DMS114 treated with DMSO at 0.1 percent for 48 hours (cell line): ENCODE results near the gene VSNL1.

Experiments
- DNase-seq: peaks from one replicate; lab custom pipeline; 2025; ENCODE audit not compliant: unreplicated experiment; lab: John Stamatoyannopoulos, UW

The VSNL1 gene

GRCh38 chr2:17580319-17580715 lies 39.8 kb downstream of the VSNL1 start:
- DNase-seq: no peak

DNA sequence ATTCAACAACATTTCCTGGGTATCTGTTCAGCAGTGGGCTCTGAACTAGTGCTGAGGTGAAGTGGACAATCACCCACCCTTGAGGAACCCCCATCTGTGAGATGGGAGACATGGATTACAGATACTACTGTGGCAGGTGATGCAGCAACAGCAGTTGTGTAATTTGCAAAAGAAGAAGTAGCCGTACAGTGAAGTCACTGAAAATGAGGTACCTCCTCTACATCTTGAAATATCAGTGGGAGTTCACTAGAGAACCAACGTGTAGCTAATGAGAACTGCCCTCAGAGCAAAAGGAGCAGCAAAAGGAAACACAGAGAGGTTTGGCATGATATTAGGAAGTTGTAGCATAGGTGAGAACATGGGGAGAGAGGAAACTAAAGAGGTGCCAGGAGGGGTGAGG lies 41.3 kb downstream of the VSNL1 start:
- DNase-seq: no peak

- no peak for DNase-seq
Observed at GRCh38 chr2:17583166-17583565, 42.7 kb downstream of the VSNL1 start.

DNA sequence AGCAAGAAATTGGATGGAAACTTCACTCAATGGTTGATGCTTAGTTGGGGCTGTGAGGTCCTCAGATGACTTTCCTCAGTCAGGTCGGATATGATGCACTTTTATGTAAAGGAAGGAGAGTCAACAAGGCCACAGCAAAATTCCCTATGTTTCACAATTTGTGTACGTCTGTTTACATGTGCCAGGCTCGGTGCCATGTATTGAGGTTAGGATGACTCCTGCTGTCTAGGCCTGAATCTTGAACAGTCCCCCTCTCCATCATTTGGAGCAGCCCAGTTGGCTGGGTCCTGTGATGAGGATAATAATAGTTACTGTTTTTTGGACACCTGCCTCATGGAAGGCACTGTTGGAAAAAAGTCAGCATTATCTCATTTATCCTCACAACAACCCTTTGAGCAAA lies 43.1 kb downstream of the VSNL1 start:
- DNase-seq: no peak

GRCh38 chr2:17584689-17585088 lies 44.2 kb downstream of the VSNL1 start:
- DNase-seq: no peak

GRCh38 chr2:17587469-17587868 lies 47.0 kb downstream of the VSNL1 start:
- DNase-seq: no peak

GRCh38 chr2:17588031-17588430 lies 47.5 kb downstream of the VSNL1 start:
- DNase-seq: no peak

GRCh38 chr2:17589406-17590035 lies 49.0 kb downstream of the VSNL1 start:
- no peak for DNase-seq

GRCh38 chr2:17590342-17590911 lies 49.9 kb downstream of the VSNL1 start:
- no peak for DNase-seq

DNA sequence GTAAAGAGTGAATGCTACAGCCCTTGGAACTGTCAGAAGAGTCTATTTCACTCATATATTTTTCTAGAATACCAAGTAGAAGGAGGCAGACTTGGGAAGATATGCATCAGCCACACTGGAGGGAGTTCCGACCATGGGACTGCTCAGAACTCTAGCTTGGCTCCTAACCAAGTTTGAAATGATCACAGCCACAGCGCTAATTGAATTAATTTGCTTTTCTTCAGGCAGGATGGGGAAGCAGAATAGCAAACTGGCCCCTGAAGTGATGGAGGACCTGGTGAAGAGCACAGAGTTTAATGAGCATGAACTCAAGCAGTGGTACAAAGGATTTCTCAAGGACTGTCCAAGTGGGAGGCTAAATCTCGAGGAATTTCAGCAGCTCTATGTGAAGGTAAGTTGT lies 51.4 kb downstream of the VSNL1 start:
- DNase-seq: no peak

DNA sequence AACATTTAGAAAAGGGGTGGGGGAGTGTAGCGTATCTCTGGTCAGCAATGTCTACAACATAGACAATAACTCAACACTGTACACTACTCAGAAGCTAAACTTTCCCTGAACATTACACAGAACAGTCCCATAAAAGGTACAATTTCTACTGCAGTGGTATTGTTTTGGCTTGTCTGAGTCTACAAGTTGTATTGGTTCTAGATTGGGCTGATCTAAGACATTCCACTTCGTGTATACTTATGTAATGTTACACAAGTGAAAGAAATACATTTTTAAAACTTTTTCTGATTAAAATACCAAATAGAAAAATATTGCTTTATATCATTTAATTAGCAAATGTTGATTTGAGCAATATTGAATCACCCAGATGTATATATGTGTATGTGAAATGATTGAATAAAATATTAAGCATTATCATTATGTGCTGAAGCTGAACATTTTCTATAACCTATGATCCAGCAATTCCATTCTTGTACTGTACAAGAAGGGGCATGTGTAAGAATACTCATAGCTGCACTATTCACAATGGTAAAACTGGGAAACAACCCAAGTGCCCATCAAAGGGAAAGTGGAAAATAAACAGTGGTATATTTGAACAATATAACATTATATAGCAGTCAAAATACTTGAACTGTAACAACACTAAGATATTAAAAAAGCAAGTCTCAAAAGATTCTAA lies 52.4 kb downstream of the VSNL1 start:
- no peak for DNase-seq

- DNase-seq: no peak
Observed at GRCh38 chr2:17593445-17593840, 52.9 kb downstream of the VSNL1 start.

DNA sequence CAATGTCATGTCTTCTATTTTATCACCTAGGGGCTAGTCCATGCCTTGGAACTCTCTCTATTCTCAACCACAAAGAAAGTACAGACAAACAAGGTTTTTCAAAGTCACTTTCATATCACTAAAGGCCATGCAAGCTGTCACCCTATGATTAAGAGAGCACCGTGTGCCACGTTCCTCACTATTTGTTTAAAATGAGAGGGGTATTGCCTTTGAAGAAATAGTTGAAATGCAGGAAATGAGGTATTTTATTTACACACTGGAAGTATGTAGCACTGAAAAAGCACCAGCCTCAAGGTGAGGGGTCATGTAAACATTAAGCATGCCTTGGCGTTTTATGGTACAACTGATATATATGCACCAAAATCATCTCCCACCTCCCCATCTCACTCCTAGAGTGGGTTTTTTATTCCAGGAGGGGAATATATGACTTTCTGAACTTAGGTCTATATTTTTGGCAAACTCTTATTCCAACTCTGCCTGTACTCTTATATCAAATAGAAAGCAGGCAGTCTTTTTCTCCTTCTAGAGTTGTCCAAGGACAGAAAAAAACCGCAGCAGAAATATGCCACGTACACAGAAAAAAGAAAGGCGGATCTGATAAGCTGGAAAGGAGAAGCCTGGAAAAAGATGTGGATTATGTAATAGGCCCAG lies 53.5 kb downstream of the VSNL1 start:
- DNase-seq: no peak

DNA sequence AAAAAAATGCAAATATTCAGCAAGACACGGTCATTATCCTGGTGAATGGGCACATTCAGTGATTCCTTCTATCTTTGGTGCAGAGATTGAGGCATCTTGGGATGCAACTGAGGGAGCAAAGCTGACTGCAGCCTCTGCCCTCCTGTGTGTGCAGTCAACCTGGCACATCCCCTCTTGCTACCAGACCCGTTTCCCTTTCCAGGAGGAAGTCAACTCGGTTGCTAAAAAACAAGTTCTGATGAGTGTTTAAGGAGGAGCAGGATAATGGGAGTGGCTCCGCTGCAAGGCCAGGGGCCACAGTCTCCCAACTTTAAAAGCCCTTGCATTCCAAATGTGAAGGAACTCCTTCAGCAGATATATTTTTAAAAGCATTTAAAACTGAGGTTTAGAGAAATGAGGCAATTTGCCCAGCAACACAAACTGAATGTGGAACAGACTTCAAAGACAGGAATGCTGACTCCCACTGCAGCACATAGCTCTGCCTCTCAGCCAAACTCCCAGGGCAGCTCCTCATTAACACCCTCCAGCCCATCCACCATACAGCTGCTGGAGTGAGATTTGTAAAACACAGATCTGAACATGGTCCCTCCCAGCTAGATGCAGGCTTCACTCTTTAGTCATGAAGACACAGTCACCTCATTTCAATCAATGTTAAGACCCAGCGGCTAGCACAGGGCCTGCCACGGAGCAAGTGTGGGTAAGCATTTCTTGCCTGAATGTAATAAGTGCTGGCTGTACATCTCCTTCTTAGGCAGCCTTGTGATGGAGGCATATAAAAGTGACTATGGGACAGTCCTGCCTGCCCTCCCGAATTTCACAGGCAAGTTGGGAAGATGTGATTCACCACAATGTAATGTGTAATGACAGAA lies 54.3 kb downstream of the VSNL1 start:
- no peak for DNase-seq

DNA sequence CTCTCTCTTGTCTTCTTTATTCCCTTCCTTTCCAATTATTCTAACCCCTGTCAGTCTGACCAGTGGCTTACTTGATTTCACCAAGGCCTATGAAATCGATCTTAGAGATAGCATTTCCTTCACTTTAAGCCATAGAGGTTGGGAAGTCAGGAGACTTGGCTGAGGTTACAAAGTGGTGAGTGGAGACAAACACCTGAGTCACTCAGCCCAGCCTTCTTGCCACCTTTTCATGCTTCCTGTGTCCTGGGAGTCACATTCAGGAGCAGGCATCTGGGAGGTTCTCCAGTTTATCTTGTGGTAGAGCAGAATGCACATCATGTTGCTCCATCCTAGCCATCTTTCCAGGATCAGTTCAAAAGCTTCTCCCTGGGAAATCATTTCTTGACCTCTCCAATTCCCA lies 59.1 kb downstream of the VSNL1 start:
- no peak for DNase-seq

- DNase-seq: no peak
Observed at GRCh38 chr2:17600556-17601204, 60.2 kb downstream of the VSNL1 start.

GRCh38 chr2:17604050-17604449 lies 63.6 kb downstream of the VSNL1 start:
- DNase-seq: no peak

GRCh38 chr2:17605696-17606095 lies 65.2 kb downstream of the VSNL1 start:
- no peak for DNase-seq

DNA sequence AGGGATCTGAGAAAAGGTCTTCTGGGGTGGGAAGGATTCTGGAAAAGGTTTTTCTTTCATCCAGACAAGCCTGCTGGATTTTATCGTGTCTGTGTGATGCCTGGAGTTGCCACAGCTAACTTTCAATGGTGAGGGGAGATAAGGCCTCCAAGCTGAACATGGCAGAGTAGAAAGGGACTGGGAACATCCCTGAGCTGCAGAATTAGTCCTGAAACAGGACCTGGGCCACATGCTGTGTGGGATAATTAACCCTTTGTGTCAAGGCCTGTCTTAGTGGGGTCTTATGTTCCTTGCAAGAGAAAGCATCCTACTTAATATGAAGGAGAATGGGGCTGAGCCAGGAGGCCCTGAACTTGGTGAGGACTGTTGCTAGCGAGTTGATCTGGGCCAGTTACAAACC lies 66.4 kb downstream of the VSNL1 start:
- DNase-seq: no peak

DNA sequence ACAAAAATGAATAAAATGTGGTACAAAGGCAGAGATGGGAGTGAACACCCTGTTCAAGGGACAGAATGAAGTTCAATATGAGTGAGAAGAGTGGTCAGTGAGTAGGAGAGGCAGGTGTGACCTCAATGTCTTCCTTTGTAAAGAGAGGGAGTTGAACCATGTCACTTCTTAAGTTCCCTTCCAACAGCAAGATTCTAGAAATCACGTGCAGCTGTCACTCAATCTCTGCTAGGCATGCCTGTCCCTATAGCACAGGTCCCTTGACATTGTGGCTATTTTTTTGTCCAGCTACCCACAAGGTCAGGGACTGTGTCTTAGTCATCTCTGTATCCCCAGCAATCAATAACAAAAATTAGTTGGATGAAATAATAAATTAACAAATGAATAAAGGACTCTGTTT lies 66.9 kb downstream of the VSNL1 start:
- no peak for DNase-seq

DNA sequence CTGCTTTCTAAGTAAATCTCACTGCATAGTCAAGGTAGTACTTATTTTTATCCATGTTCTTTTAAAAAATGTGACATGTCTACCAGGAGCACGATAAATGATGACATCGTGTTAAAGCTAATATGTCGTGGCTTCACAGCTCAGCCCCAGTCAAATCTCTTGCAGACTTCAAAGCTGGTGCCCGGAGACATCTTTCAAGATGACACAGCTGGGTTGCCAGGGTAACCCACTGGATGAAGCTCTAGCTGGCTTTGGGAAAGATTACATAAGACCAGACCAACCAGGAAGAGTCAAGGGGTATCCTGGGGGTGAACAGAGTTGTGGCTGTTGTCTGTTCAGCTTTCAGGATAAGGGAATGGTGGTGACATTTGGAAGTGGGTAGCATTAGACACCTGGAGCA lies 67.8 kb downstream of the VSNL1 start:
- no peak for DNase-seq
